MM.1S (cell line): Measurements from ENCODE around the gene AUTS2.

Source experiments
- EZH2 ChIP-seq: fragments of 300-600 bp; sonication (generic); optimal IDR thresholded peaks from 2 replicates; pipeline ENCODE3; 2017; ENCODE audit warnings: low read depth, mild to moderate bottlenecking, antibody characterized with exemption, low read length, mixed read lengths
- TF ChIP-seq, protein P1 (sequence below): fragments of 300-600 bp; sonication (generic); IDR thresholded peaks from 2 replicates; pipeline ENCODE4 v1.5.1; 2016; ENCODE audit warnings: antibody characterized with exemption, low read length, mixed read lengths

DNA sequence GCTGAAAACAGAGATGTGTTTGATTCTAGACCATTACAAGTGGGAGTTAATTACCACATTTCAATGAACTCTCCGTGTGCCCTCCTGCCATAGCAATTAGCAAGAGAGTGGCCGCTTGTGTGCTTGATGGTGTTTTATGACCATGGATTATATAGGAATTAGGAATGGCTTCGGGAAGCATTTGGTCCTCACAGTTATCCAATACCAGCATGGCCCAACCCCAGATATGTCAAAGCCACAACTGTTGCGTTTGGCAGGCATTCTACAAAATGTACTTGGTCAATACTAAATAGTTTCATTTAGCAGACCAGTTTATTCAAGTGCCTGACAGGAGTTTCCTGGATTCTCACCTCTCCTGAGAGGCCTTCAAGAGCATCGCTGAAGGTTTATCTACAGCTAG lies 1024.7 kb downstream of the AUTS2 start:
- no peak for TF ChIP-seq EZH2
- TF ChIP-seq, protein P1, sequence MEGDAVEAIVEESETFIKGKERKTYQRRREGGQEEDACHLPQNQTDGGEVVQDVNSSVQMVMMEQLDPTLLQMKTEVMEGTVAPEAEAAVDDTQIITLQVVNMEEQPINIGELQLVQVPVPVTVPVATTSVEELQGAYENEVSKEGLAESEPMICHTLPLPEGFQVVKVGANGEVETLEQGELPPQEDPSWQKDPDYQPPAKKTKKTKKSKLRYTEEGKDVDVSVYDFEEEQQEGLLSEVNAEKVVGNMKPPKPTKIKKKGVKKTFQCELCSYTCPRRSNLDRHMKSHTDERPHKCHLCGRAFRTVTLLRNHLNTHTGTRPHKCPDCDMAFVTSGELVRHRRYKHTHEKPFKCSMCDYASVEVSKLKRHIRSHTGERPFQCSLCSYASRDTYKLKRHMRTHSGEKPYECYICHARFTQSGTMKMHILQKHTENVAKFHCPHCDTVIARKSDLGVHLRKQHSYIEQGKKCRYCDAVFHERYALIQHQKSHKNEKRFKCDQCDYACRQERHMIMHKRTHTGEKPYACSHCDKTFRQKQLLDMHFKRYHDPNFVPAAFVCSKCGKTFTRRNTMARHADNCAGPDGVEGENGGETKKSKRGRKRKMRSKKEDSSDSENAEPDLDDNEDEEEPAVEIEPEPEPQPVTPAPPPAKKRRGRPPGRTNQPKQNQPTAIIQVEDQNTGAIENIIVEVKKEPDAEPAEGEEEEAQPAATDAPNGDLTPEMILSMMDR: no peak
